HuH-7 (cell line): ENCODE data around the gene FAM167B.
A peak's percentile ranks its signal among the peaks of the same experiment; 100 is the strongest.

ENCODE experiments used
- DNase-seq: peaks from one replicate; pipeline ENCODE4 v3.0.0; 2011; ENCODE audit warnings: low spot score

FAM167B gene

DNA sequence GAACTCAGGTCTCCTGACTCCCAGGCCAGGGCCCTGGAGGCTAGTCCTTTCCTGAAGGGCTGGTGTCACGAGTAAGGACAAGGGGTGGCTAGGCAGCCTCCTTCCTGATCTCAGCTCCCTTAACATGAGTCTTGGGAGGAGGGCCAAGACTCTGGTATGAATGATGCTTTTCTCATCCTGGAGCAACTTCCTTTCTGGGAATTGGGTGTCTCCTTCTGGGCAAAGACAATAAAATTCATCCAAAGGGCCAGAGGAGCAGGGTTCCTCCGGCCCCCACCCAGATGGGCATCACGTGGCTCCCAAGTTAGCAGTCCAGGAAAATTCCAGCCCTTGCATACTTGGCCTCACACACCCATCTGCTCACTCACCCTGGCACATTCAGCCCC lies at the start of gene FAM167B:
TSS of gene FAM167B (plus strand) at position 335 of the 386 bp plus-strand sequence. CDS start 200 bp downstream, outside the sequence.
- DNase-seq = no peak

DNA sequence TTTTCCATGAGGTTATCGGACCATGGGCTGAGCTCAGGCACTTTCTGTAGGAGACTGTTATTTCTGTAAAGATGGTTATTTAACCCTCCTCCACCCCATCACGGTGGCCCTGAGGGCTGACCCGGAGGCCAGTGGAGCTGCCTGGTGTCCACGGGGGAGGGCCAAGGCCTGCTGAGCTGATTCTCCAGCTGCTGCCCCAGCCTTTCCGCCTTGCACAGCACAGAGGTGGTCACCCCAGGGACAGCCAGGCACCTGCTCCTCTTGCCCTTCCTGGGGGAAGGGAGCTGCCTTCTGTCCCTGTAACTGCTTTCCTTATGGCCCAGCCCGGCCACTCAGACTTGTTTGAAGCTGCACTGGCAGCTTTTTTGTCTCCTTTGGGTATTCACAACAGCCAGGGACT lies 49.2 kb upstream of the FAM167B start:
- DNase-seq = no peak

DNA sequence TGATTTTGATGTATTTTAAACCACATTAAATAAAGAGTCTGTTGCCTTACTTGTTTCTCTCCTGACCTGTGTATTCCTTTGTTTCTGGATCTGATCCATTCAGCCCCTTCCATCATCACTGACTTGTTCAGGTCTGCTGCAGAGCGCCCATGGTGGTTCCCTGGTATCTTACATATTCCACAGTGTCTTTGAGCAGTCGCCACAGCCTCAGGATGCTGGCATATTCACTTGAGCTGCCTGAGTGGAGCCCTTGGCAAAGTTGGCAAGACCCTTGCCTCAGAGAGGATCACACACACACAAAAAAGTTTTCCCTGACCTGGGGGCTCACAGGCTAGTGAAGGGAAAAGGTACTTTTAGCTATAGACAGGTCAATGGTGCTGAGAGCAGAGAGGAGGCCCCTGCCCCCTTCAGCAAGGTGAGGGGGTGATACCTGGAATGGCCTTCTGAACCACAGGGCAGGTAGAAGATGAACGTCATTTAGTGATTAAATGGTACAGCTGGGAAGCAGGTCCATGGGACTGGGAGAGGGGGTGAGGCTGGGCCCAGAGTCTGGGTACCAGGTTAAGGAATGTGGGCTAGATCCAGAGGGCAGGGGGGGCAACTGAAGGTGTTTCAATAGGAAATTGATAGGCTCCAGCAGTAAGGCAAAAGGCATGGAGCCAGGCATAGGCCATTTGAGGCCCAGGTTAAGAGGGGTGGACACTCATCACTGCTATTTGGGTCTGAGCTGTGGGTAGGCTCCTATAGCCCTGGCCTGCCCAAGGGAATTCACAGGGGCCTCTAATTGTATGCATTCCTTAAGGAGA lies 48.6 kb upstream of the FAM167B start:
- DNase-seq = no peak

DNA sequence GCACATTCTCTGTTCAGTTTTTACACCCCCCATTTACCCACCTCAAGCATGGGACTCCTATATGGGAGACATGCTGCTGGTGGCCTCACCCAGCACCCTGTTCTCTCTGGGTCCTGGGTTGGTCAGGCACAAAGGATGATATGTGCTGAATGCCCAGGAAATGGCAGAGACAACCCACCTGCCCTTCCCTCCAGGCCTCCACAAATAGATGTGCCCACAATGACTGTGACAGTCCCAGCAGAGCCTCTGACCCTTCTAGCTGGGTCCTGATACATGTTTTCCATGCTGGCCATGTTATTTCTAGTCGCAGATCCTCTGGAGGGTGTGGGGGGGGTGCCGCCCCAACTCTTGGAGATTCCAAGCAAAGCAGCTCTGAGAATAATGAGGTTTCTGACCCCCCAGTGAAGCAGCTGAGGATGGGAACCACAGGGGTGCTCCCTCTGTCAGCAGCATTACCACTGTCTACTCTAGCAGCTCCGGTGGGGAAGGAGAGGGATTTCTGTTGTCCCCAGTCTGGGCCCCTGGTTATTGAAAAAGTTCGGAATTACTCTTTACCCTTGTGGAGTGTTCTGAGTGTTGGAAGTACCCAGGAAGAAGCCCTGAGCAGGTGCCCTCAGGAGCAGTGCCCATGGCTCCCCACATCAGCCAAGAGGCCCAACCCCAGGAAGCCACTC lies 47.8 kb upstream of the FAM167B start:
- no peak for DNase-seq

DNA sequence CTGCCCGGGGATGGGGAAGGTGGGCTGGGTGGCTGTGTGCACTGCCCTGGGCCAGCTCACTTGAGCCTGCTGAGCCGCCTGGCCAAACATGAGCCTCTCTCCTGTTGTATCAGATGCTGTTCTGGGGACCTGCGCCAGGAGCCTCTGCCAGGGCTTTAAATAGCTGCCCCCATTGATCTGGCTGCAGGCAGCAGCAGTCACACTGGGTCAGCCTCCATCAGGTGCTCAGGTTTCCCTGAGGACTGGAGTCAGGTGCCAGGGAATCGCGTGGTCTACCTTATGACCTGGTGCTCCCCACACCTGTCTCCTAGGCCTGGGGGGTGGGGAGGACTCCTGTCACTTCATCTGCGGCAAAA lies 47.3 kb upstream of the FAM167B start:
- no peak for DNase-seq

DNA sequence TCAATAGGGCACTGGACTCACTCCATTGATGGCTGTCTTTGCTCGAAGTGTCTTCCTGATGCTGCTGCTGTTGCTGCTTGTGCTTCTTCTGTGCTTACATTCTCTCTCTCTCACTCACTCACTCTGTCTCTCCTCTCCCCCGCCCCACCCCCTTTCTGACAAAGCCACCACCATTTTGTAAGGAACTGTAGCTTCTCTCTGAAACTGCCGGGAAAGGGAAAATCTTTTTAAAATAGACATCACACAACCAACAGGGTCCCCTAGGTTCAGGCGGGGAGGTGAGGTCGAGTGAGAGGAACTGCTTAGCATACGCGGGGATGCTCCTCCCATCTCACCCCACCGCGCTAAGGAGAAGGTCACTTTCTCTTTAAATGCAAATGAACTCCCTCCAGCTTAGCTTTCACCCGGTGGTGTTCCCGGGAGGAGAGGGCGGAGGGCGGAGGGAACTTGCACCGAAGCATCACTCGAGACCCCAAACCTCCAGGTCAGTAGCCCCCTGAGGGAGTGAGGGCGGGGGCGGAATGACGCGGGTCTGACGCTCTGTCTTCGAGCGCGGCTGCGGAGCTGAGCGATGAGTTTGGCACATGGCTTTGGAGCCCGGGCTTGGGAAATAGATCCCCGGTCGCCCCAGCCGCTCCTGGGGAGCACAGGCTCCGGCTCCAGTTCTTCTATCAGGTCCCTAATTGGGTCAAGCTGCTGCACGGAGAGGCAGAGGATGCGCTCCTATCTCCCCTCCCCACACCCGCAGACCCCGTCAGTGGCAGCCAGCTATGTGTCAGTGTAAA lies 46.6 kb upstream of the FAM167B start, which contains the start of gene CCDC28B:
TSS of gene CCDC28B (plus strand) at position 370 of the 785 bp plus-strand sequence. CDS start 1,341 bp downstream, outside the sequence.
- DNase-seq = peak; percentile 79

DNA sequence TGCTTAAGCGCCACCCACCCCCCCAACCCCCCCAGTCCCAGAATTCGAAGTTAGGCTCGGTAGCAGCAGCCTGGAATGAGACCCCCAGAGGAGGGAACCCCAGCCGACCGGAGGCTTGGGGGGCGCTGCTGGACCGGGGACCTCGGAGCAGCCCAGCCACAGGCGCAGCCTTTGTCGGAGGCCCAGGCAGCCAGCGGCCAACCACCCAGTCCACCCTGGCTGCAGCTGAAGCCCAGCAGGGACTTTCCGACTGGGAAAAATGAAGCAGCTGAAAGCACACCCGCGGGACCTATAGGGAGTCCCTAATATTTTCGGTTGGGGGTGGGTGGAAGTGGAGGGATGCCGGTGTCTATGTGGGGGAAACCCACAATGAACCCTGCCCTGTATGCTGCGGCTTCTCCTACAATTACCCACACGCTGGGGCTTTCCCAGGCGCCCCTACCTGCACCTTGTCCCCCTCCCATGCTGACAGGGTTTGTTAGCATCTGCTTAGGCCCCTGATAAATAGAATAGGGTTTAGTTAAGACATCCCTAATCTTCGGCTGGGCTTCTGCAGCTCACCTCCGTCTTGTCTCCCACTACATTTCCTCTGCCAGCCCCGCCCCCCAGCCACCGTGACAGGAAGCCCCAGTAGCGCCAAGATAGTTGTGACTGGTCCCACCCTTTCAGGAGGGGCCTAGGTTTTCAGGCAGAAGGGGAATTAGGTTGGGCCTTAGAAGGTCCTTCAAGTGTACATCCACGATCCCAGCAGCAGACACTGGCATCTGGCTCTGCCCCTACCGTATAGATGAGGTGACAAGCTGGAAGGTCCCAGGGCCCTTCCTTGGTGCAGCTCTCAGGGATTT lies 45.8 kb upstream of the FAM167B start:
- DNase-seq = peak; percentile 39

DNA sequence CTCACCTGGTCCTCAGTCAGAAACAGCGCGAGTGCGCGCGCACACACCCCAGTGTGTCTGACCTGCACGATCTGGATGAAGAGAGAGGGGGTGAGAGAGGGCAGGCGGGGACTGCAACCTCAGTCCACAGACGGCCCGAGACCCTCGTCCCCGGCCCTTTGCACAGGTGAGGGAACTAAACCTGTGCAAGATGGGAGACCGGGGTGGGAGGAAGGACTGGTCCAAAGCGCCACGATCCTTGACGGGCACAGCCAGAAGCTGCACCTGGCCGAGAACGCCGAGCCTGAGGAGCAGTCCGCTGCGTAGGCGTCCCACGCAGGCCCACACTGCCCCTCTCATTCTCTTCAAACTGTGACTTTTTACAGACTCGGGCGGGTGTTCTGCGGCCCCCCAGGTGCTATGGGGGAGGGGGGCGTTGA lies 42.1 kb upstream of the FAM167B start:
- DNase-seq = no peak

DNA sequence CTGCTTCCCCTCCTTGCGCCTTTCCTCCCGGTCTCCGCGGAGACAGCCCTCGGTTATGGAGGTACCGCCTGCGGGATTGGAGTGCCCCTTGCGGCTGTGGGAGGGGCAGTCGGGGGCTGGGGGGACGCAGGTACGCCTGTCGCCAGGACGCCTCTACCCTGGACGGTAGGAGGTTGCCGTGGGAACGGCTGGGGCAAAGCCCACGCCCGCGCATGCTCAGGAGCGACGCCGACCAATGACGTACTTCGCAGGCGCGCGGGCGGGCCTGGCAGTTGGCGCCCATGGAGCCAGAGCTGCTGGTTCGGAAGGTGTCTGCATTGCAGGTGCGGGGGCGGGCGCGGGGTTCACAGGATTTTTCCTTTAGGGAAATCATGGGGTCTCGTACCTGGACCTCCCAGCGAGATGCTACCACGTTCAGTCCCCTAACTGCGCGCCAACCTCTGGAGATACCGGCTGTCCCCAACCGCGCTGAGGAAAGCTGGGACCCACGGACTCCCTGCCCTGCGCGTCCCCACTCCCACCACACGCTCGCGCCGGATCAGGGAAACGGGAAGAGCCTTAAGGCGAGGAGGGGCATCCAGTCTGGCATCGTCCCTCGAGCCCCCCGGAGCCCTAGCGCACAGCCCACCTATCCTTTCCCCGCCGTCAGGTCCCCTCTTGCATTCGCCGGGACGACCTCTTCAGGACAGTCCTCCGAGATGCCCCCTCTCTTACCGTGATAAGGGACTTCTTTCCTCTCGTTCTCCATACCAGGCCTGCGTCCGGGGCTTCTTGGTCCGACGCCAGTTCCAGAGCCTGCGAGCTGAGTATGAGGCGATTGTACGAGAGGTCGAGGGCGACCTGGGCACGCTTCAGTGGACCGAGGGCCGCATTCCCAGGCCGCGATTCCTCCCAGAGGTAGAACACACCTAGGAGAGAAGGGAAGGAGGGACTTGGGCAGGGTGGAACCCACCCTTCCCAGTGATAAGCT lies 41.3 kb upstream of the FAM167B start, which contains the start of gene IQCC:
TSS of gene IQCC (plus strand) at position 271 of the 970 bp plus-strand sequence. CDS start at position 282, 11 bp downstream.
- peak; percentile 93 for DNase-seq

DNA sequence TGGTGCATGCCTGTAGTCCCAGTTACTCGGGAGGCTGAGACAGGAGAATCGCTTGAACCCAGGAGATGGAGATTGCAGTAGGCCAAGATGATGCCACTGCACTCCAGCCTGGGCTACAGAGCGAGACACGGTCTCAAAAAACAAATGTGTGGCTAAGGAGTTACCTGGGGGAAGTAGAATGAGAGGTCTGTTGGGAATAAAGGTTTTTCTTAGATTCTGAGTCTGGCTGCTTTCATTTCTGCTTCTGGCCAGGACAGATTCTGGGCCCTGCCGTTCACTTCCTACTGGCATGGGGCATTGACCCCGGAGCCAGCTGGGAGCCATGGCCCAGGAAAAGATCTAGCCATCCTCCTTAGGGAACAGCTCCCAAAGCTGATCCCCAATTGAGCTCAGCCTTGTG lies 38.6 kb upstream of the FAM167B start:
- DNase-seq = no peak

DNA sequence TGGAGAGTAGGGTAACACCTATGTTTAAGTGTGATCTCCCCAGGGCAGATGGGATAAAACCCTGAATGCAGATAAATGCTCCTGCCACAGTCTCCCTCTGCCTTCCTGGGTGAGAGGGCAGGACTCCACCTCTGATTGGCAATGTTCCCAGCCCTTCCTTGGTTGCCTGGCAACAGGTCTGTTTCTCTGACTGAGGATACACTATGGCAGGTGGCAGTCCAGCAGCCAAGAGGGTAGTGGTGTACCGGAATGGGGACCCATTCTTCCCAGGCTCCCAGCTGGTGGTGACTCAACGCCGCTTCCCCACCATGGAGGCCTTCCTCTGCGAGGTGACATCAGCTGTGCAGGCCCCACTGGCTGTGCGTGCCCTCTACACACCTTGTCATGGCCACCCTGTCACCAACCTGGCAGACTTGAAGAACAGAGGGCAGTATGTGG lies 38.1 kb upstream of the FAM167B start, which contains the start of gene DCDC2B:
TSS of gene DCDC2B (plus strand) at position 199 of the 438 bp plus-strand sequence. CDS start at position 204, 5 bp downstream.
- no peak for DNase-seq

DNA sequence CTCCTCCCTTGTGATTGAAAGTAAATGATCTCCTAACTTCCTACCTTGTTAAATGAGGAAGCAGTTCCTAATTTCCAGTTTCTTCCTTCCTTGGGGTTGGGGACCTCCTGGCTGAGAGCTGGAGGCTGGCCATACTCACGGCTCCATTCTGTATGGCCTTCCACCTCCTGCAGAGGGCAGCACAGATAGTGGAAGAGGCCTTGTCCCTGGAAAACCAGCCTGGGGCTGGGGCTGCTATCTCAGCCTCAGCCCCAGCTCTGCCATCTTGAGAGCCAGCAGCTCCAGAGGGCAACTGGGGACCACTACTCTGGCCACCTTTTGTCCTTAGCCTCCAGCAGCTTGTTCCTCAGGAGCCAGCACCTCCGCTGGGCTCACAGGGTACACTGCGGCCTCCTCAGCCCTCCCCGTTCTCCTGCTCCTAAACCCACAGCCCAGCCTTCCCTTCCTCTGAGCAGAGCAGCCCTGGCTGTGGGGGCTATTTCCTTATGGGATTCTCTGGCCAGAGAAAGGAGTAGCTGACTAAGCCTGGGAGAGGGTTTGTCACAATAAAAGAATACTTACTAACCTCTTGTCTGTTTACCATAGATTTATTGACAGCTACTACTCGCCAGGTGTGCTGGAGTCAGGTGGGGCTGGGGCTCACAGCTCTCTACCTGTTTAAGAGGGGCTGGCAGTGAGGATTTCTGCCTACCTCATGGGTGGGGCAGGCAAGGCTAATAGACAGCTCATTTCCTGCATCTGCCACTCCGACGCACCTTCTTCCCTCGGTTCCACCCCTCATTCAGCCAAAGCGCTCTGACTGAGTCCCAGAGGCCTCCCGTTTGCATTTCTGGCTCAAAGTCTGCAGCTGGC lies 31.2 kb upstream of the FAM167B start:
- peak; percentile 80 for DNase-seq

DNA sequence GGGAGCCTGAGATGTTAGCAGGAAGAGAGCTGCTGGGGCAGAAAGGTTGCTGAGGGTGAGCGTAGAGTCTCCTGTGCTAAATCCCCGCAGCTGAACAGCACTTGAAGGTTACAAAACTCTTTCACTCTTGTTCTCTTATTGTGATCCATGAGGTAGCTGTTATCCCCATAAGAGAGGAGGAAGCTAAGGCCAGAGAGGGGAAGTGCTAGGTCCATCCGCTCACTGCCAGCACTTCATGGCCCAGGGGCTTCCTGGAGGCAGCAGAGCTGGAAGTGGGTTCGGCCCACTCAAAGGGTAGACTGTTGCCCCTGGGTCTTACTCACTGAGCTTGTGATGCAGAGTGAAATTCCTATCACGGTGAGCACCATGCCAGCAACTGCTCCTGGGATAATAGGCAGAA lies 30.5 kb upstream of the FAM167B start:
- no peak for DNase-seq

DNA sequence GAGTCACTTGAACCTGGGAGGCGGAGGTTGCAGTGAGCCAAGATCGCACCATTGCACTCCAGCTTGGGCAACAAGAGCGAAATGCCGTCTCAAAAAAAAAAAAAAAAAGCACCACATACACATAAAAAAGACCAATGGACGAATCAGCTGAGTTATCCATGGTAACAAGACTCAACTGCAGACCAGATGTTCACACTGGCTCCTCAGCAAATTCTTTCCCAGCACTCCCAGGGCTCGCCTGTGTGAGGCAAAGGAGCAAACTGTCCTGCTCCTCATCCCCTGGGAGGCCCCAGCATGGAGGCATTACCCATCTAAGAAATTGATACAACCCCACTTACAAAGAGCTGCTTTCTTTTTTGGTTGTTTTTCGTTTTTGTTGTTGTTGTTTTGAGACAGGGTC lies 28.0 kb upstream of the FAM167B start:
- no peak for DNase-seq

DNA sequence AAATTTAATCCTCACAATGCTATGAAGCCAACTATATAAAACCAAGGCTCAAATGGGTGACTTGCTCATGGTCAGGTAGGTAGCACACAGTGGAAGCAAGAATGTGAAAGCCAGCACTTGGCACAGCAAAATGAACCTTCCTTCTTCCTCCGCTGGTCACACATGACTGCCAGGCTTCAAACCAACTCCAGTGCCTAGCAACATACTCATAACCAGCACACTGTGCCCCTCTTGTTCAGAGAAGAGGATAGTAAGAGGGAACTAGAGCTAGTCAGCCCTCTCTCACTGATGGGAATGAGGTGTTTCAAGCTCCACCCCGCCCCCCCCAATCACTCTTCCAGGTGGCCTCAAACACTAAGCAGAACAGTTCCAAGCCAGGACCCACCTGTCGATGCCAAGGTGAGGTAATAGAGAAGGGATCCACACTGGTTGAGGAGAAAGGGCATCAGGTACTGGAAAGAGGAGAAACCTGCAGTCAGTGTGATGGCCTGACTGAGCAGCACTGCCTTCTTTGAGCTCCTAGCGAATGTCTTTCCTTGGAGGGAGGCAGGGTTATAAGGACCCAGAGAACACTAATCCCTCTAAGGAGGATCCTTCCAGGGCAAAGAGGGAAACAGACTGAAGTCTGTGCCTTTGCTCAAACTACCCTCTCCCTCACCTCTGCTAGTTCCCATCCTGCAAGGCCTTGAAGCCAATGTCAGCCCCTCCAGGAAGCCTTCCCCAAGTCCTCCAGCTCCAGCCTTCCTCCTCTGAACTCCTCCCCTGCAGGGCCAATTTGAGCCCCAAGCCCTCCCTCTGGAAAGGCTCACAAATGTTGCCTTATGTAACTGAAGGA lies 26.1 kb upstream of the FAM167B start:
- DNase-seq = no peak

DNA sequence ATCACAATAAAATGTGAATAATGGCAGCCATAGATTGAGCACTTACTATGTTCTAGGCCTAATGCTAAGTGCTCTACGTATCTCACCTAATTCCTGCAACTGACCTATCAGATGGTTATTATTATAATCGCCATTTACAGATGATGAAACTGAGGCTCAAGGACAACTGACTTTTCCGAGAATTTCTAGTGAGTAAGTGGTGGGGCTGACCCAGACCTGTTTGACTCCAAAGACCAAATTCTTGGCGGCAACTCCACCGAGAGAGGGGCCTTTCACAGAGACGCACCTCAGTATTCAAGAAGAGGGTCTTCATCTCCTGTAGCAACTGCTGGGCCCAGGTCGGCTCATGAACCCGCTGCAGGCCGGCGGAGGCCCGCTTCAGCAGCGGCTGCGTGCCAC lies 25.4 kb upstream of the FAM167B start:
- DNase-seq = no peak

DNA sequence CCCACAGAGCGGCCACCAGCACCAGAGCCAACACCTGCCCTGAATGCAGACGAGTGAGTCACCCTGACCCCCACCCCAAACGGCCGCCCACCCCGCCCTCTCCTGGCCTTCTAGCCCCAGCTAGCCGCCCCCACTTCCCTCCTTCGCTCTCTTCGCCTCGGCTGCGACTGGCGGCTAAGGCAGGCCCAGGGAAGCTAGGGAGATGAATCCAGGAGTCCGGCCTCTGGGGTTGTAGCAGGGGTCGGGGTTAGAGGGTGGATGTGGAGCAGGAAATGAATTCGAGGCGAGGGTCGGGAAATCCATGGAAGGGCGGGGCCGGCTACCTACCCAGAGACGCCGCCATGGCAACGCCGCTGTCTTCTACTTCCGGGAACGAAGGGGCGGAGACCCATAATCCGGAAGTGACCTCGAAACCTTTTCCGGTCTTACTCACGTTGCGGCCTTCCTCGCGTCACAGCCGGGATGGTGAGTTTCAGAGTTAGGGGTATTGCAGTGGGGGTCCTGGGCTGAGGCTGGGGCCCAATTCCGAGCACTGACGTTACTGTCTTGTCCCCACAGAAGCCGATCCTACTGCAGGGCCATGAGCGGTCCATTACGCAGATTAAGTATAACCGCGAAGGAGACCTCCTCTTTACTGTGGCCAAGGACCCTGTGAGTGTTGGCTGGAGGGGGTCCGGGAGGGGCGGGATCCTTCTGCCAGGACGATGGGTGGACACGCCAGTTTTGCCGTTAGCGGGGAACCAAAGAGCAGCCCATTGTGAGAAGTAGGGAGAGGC lies 24.9 kb upstream of the FAM167B start, which contains the start of the genes EIF3I and TMEM234:
TSS of gene EIF3I (plus strand) at position 428 of the 776 bp plus-strand sequence. CDS start at position 463, 35 bp downstream.
TSS of gene TMEM234 (minus strand) at position 374 of the 776 bp plus-strand sequence. CDS start at position 343, 31 bp downstream.
- DNase-seq = peak; percentile 91
